Measurements from ENCODE around the gene SLC35E3.

DNA sequence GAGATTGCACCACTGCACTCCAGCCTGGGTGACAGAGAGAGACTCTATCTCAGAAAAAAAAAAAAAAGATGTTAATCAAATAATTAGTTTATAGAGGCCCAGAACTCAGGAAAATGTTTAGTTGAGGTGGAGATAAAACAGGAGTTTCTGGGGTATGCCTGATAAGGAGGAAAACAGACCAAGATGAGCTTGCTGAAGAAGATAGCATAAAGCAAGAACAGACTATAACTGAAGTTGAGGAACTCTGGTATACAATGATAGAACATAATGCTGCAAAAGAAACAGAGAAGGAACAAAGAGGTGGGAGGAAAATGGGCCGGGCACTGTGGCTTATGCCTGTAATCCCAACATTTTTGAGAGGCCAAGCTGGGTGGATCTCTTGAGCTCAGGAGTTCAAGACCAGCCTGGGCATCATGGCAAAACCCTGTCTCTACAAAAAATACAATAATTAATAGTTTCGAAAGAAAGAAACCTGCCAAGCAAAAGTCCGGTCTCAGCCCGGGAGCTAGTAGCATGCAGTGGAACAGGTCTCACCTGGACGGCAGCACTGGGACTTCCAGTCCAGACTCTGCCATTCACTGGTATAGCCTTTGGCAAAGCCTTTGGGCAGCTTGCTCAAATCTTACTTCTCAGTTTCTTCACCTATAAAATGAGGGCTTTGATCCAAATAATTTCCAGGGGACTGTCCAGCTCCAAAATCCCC is 25.4 kb downstream of the SLC35E3 start:
- TF ChIP-seq, protein P1, sequence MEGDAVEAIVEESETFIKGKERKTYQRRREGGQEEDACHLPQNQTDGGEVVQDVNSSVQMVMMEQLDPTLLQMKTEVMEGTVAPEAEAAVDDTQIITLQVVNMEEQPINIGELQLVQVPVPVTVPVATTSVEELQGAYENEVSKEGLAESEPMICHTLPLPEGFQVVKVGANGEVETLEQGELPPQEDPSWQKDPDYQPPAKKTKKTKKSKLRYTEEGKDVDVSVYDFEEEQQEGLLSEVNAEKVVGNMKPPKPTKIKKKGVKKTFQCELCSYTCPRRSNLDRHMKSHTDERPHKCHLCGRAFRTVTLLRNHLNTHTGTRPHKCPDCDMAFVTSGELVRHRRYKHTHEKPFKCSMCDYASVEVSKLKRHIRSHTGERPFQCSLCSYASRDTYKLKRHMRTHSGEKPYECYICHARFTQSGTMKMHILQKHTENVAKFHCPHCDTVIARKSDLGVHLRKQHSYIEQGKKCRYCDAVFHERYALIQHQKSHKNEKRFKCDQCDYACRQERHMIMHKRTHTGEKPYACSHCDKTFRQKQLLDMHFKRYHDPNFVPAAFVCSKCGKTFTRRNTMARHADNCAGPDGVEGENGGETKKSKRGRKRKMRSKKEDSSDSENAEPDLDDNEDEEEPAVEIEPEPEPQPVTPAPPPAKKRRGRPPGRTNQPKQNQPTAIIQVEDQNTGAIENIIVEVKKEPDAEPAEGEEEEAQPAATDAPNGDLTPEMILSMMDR (IDR thresholded peaks at IDR 0.05) = no peak
- TF ChIP-seq EP300 (IDR thresholded peaks at IDR 0.05) (no peak), POLR2A (IDR thresholded peaks at IDR 0.05) (no peak)
